Neural cell (in vitro differentiated cells): ENCODE data around the gene MYBPC2.
"Not testable (repeated sequence)": the region's sequence is repeated elsewhere in the genome, so short reads cannot be mapped to it uniquely, and the experiment has no call there.

Experiments
- EP300 ChIP-seq: fragments of 450-650 bp; conservative IDR thresholded peaks from 2 replicates; pipeline ENCODE4 v1.6.1; 2014; ENCODE audit warnings: antibody characterized with exemption, mild to moderate bottlenecking, moderate library complexity; ENCODE audit not compliant: poor library complexity, severe bottlenecking
- TF ChIP-seq, protein P1 (sequence below): fragments of 450-650 bp; IDR thresholded peaks from 2 replicates; pipeline ENCODE4 v1.5.1; 2014; ENCODE audit warnings: antibody characterized with exemption, mild to moderate bottlenecking, moderate library complexity; ENCODE audit not compliant: poor library complexity, severe bottlenecking

GRCh38 chr19:50390295-50390694, 42.4 kb upstream of the MYBPC2 start:
- TF ChIP-seq, protein P1, sequence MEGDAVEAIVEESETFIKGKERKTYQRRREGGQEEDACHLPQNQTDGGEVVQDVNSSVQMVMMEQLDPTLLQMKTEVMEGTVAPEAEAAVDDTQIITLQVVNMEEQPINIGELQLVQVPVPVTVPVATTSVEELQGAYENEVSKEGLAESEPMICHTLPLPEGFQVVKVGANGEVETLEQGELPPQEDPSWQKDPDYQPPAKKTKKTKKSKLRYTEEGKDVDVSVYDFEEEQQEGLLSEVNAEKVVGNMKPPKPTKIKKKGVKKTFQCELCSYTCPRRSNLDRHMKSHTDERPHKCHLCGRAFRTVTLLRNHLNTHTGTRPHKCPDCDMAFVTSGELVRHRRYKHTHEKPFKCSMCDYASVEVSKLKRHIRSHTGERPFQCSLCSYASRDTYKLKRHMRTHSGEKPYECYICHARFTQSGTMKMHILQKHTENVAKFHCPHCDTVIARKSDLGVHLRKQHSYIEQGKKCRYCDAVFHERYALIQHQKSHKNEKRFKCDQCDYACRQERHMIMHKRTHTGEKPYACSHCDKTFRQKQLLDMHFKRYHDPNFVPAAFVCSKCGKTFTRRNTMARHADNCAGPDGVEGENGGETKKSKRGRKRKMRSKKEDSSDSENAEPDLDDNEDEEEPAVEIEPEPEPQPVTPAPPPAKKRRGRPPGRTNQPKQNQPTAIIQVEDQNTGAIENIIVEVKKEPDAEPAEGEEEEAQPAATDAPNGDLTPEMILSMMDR = not testable (repeated sequence)
- TF ChIP-seq EP300 = not testable (repeated sequence)
